ENCODE measurements around the gene MBOAT1. TPM values are rescaled to one million over a fixed set of nuclear protein-coding genes. Genes with fewer than 3 reads are reported as not detected.
"Not testable (repeated sequence)": the region's sequence is repeated elsewhere in the genome, so short reads cannot be mapped to it uniquely, and the experiment has no call there.

MBOAT1 gene
- total RNA-seq, 1 donor = 9.9 TPM

DNA sequence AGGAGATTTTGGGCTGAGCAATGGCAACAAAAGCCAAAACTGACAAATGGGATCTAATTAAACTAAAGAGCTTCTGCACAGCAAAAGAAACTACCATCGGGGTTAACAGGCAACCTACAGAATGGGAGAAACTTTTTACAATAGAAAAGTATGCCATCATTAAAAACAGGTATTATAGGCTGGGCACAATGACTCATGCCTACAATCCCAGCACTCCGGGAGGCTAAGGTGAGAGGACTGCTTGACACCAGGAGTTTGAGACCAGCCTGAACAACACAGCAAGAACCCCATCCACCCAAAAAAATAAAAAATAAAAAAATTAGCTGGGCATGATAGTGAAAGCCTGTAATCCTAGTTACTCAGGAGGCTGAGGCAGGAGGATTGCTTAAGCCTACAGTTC, 55.4 kb downstream of the MBOAT1 start:
- no peak overlapping the region for H3K4me3 ChIP-seq (ENCODE audit: low read length)
- H3K27me3 ChIP-seq (ENCODE audit: insufficient read depth, low read length) = no peaks in the 10 kb centered on the region
- no peaks in the 10 kb centered on the region for H3K4me1 ChIP-seq (ENCODE audit: insufficient read depth, low read length)
- H3K9me3 ChIP-seq (ENCODE audit: low read depth, low read length) = no peaks in the 10 kb centered on the region

DNA sequence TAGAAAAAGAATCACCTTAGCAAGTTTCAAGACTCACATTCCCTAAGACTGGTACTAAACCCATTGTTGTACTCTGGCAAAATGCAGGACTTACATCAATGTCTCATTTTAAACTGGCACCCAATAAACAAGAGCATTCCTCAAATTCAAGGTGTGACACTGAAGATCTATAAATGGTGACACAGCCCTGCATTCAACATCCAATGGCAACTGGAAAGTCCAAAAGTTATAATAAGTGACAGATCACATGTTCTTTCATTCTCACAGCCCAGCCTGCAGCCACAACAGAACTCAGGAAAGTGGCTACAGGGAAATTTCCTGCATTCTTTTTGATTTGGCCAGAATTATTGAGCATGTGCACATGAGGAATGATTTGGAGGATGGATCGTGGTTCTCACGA, 57.5 kb downstream of the MBOAT1 start:
- Histone ChIP-seq H3K4me3 (ENCODE audit: low read length) (no peak overlapping the region), H3K9me3 (ENCODE audit: low read depth, low read length) (no peaks in the 10 kb centered on the region), H3K4me1 (ENCODE audit: insufficient read depth, low read length) (no peaks in the 10 kb centered on the region), H3K27me3 (ENCODE audit: insufficient read depth, low read length) (no peaks in the 10 kb centered on the region)

DNA sequence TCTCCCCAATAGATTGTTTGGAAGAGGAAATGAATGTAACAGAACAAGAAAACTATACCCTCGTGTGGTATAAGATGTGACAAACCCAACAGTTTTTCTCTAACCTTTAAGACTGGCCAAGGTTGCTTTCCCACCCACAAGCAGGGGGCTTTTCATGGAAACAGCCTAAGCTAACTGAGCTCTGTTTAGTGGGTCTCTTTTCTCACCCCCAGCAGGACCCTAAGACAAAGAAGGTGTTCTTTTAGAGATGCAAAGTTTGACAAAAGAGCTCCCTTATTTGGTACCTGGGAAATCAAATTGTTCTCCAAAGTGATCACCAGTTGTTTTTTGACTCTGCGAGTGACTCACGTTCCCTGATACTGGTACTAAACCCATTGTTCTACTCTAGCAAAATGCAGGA, 59.1 kb downstream of the MBOAT1 start:
- no peaks in the 10 kb centered on the region for H3K4me1 ChIP-seq (ENCODE audit: insufficient read depth, low read length)
- no peaks in the 10 kb centered on the region for H3K9me3 ChIP-seq (ENCODE audit: low read depth, low read length)
- H3K4me3 ChIP-seq (ENCODE audit: low read length) = no peak overlapping the region
- H3K27me3 ChIP-seq (ENCODE audit: insufficient read depth, low read length) = no peaks in the 10 kb centered on the region

DNA sequence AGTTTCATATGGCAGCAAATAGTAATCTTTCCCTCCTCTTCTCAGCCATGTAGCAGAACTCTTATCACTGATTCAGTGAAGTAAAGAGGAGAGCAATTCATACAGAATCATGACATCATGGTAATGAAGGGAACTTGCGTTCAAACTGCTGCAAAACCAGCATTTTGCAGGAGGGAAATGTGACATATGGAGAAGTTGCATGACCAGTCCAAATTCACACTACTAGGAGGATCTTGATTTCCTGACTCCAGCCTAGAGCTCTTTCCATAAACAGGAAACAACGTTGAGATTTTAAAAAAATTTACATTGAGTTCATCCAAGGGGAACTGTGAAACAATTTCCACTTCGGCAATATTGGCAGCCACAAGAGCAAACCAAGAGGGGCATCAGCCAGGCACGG, 63.8 kb downstream of the MBOAT1 start:
- Histone ChIP-seq H3K4me3 (ENCODE audit: low read length) (no peak overlapping the region), H3K4me1 (ENCODE audit: insufficient read depth, low read length) (no peaks in the 10 kb centered on the region), H3K27me3 (ENCODE audit: insufficient read depth, low read length) (no peaks in the 10 kb centered on the region), H3K9me3 (ENCODE audit: low read depth, low read length) (no peaks in the 10 kb centered on the region)

DNA sequence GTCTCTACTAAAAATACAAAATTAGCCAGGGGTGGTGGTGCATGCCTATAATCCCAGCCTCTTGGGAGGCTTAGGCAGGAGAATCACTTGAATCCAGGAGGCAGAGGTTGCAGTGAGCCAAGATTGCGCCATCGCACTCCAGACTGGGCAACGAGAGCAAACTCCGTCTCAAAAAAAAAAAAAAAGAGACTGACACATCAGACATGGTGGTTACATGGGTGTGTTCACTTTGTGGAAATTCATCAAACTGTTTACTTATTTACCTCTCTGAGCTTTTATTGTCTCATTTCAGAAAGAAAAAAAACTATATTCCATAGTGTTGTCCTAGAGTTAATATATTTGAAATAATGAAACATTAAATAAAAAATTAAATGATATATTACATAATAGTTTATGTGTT, 64.8 kb downstream of the MBOAT1 start:
- no peaks in the 10 kb centered on the region for H3K9me3 ChIP-seq (ENCODE audit: low read depth, low read length)
- H3K4me3 ChIP-seq (ENCODE audit: low read length) = no peak overlapping the region
- no peaks in the 10 kb centered on the region for H3K4me1 ChIP-seq (ENCODE audit: insufficient read depth, low read length)
- H3K27me3 ChIP-seq (ENCODE audit: insufficient read depth, low read length) = no peaks in the 10 kb centered on the region

- H3K27me3 ChIP-seq (ENCODE audit: insufficient read depth, low read length); H3K4me3 ChIP-seq (ENCODE audit: low read length); H3K4me1 ChIP-seq (ENCODE audit: insufficient read depth, low read length); H3K9me3 ChIP-seq (ENCODE audit: low read depth, low read length): not testable (repeated sequence)
Measured at GRCh38 chr6:20146831-20147230, 65.4 kb downstream of the MBOAT1 start.

GRCh38 chr6:20146291-20146690, 66.0 kb downstream of the MBOAT1 start:
- Histone ChIP-seq H3K9me3 (ENCODE audit: low read depth, low read length) (no peaks in the 10 kb centered on the region), H3K4me1 (ENCODE audit: insufficient read depth, low read length) (no peaks in the 10 kb centered on the region), H3K27me3 (ENCODE audit: insufficient read depth, low read length) (no peaks in the 10 kb centered on the region), H3K4me3 (ENCODE audit: low read length) (no peak overlapping the region)

DNA sequence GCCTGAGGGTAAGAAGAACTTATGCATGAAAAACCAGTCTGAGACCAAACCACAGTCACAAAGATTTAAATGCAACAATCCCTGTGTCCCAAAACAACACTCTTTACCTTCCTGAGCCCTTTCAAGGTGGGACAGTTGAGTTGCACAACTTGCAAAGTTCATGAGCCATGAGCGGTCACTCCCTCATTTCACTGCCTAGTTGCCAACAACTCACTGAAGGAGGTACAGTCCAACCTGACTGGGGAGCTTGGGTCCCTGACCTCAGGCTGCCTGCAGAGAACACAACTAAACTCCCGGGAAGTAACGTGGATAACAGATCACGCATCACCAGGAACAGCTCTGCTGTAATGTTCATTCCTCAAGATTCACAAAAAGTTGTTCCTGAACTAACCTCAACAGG, 69.4 kb downstream of the MBOAT1 start:
- H3K9me3 ChIP-seq (ENCODE audit: low read depth, low read length) = no peaks in the 10 kb centered on the region
- H3K4me3 ChIP-seq (ENCODE audit: low read length) = no peak overlapping the region
- no peaks in the 10 kb centered on the region for H3K4me1 ChIP-seq (ENCODE audit: insufficient read depth, low read length)
- no peaks in the 10 kb centered on the region for H3K27me3 ChIP-seq (ENCODE audit: insufficient read depth, low read length)

DNA sequence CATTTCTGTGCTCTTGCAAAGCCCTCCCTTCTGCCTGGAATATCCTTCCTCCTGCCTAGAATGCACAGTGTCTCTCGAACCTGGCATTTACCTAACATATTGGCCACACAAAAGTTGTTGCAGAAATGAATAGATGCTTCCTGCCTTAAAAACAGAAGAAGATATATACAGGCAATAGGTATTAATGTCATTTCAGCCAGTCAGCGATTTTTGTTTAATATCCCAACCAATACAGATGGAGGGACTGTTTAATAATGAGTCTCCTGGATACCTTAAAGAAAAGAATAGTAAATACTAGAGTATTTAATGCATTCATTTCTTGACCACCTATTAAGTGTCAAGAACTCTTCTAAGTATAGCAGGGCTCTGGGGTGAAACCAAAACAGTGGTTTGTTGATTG, 70.3 kb downstream of the MBOAT1 start:
- Histone ChIP-seq H3K9me3 (ENCODE audit: low read depth, low read length) (no peaks in the 10 kb centered on the region), H3K27me3 (ENCODE audit: insufficient read depth, low read length) (no peaks in the 10 kb centered on the region), H3K4me3 (ENCODE audit: low read length) (no peak overlapping the region), H3K4me1 (ENCODE audit: insufficient read depth, low read length) (no peaks in the 10 kb centered on the region)

DNA sequence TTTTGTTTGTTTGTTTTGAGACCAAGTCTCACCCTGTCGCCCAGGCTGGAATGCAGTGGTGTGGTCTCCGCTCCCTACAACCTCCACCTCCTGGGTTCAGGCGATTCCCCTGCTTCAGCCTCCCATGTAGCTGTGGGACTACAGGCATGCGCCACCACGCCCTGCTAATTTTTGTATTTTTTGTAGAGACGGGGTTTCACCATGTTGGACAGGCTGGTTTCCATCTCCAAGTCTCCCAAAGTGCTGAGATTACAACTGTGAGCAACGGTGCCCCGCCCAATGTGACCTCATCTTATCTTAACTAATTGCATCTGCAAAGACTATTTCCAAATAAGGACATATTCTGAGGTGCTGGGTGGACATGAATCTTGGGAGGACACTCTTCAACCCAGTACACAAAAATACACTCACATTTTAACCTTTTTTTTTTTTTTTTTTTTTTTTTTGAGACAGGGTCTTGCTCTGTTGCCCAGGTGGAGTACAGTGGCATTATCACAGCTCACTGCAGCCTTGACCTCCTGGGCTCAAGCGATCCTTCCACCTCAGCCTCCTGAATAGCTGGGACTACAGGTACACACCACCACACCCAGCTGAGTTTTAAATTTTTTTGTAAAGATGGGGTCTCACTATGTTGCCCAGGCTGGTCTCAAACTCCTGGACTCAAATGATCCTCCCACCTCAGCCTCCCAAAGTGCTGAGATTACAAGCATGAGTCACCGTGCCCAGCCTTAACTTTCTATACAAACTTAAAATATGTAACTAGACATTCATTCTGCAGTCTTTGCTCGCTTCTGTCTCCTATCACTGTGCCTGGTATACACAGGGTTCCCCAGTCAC, 72.9 kb downstream of the MBOAT1 start:
- H3K9me3 ChIP-seq (ENCODE audit: low read depth, low read length); H3K4me1 ChIP-seq (ENCODE audit: insufficient read depth, low read length); H3K27me3 ChIP-seq (ENCODE audit: insufficient read depth, low read length): not testable (repeated sequence)

DNA sequence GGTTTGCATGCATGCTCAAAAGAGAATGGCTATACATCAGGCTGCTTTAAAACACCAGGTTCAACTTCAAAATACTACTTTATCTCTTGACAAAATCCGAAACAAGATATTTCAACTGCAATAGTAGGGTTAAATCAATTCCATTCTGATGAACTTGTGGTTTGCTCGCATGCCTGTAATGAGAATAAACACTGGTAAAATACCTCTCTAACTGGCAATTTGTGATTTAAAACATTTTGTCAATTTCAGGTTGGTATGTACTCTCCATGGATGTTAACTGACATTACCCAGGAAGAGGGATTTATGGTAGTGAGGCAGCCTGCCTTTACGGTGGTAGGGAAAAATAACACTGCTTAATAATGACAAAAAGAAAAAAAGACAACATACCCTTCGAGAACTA, 74.4 kb downstream of the MBOAT1 start:
- H3K4me3 ChIP-seq (ENCODE audit: low read length) = no peak overlapping the region
- H3K9me3 ChIP-seq (ENCODE audit: low read depth, low read length) = no peaks in the 10 kb centered on the region
- H3K27me3 ChIP-seq (ENCODE audit: insufficient read depth, low read length) = no peaks in the 10 kb centered on the region
- no peaks in the 10 kb centered on the region for H3K4me1 ChIP-seq (ENCODE audit: insufficient read depth, low read length)

More for the DNA sequence above, 72.9 kb downstream of the MBOAT1 start:
- not testable (repeated sequence) for H3K4me3 ChIP-seq (ENCODE audit: low read length)

DNA sequence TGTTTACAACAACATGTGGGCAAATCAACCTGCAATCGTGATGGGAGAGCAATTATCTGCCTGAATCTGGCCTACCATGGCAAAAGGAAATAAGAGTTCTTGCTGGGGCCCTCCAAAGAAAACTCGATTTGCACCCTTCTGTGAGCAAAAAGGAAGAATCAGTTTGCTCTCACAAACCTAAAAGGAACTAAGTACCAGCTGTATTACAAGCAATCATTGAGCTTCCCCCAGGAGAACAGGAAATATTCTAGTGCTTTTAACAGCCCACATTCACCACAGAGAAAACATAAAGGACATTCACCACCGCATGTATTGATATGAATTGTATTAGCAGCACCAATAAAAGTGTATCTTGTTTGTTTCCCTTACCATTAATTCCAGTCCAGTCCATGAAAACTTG, 75.0 kb downstream of the MBOAT1 start:
- Histone ChIP-seq H3K4me1 (ENCODE audit: insufficient read depth, low read length) (no peaks in the 10 kb centered on the region), H3K27me3 (ENCODE audit: insufficient read depth, low read length) (no peaks in the 10 kb centered on the region), H3K9me3 (ENCODE audit: low read depth, low read length) (no peaks in the 10 kb centered on the region), H3K4me3 (ENCODE audit: low read length) (no peak overlapping the region)

- no peak overlapping the region for H3K4me3 ChIP-seq (ENCODE audit: low read length)
- no peaks in the 10 kb centered on the region for H3K9me3 ChIP-seq (ENCODE audit: low read depth, low read length)
- H3K4me1 ChIP-seq (ENCODE audit: insufficient read depth, low read length) = no peaks in the 10 kb centered on the region
- no peaks in the 10 kb centered on the region for H3K27me3 ChIP-seq (ENCODE audit: insufficient read depth, low read length)
Measured at GRCh38 chr6:20135677-20136268, 76.5 kb downstream of the MBOAT1 start.

- no peaks in the 10 kb centered on the region for H3K27me3 ChIP-seq (ENCODE audit: insufficient read depth, low read length)
- H3K9me3 ChIP-seq (ENCODE audit: low read depth, low read length) = no peaks in the 10 kb centered on the region
- no peaks in the 10 kb centered on the region for H3K4me1 ChIP-seq (ENCODE audit: insufficient read depth, low read length)
- no peak overlapping the region for H3K4me3 ChIP-seq (ENCODE audit: low read length)
Measured at GRCh38 chr6:20134613-20135012, 77.7 kb downstream of the MBOAT1 start.

- H3K9me3 ChIP-seq (ENCODE audit: low read depth, low read length) = no peaks in the 10 kb centered on the region
- H3K27me3 ChIP-seq (ENCODE audit: insufficient read depth, low read length) = no peaks in the 10 kb centered on the region
- H3K4me1 ChIP-seq (ENCODE audit: insufficient read depth, low read length) = no peaks in the 10 kb centered on the region
- no peak overlapping the region for H3K4me3 ChIP-seq (ENCODE audit: low read length)
Measured at GRCh38 chr6:20129290-20130088, 82.8 kb downstream of the MBOAT1 start.

All from mononuclear cell (primary cell).